ENCODE data around the gene MAG. TPM values are rescaled to one million over a fixed set of nuclear protein-coding genes. Genes with fewer than 3 reads are reported as not detected.

Gene MAG
- total RNA-seq, 1 experiment from 2014 or later: 13.4 TPM

GRCh38 chr19:35316560-35316959 lies 24.6 kb downstream of the MAG start:
- TF ChIP-seq EZH2 (IDR thresholded peaks at IDR 0.05; ENCODE audit: low read depth) (no peak), CTCF (conservative IDR thresholded peaks at IDR 0.05) (no peak)
- ChIA-PET POLR2A (ENCODE audit: unreplicated experiment) (no interaction called here), CTCF (no interaction called here)
- intact Hi-C loops (cut with micrococcal nuclease; ENCODE audit: unreplicated experiment): loop anchor here (5.0 to 10.0 kb wide), 2 partner anchors 401 to 618 kb away; partner anchors contain the start of genes KMT2B and LRFN3
- Histone ChIP-seq H3K27ac (peak overlapping the region; percentile 98), H3K9me2 (ENCODE audit: insufficient read depth) (no peaks in the 10 kb centered on the region), H3K36me3 (ENCODE audit: low read depth) (peaks cover 24% of the 10 kb centered on the region), H3K27me3 (ENCODE audit: insufficient read depth, low read depth) (no peaks in the 10 kb centered on the region), H3K4me1 (replicated peaks; ENCODE audit: insufficient read depth) (peaks cover 83% of the 10 kb centered on the region), H3K4me2 (peak overlapping the region; percentile 49; the same call in 1 of the 2 replicates), H3K79me2 (ENCODE audit: low read depth) (peaks cover 38% of the 10 kb centered on the region), H2AFZ (no peak overlapping the region), H3K9me3 (ENCODE audit: insufficient read depth, low read depth) (no peaks in the 10 kb centered on the region), H4K20me1 (ENCODE audit: insufficient read depth) (no peaks in the 10 kb centered on the region), H3K4me3 (no peak overlapping the region), H3F3A (ENCODE audit: insufficient read depth, low read depth) (peaks cover 59% of the 10 kb centered on the region)
- BruUV-seq (replicated peaks): no TSS peak
- no peak for DNase-seq

DNA sequence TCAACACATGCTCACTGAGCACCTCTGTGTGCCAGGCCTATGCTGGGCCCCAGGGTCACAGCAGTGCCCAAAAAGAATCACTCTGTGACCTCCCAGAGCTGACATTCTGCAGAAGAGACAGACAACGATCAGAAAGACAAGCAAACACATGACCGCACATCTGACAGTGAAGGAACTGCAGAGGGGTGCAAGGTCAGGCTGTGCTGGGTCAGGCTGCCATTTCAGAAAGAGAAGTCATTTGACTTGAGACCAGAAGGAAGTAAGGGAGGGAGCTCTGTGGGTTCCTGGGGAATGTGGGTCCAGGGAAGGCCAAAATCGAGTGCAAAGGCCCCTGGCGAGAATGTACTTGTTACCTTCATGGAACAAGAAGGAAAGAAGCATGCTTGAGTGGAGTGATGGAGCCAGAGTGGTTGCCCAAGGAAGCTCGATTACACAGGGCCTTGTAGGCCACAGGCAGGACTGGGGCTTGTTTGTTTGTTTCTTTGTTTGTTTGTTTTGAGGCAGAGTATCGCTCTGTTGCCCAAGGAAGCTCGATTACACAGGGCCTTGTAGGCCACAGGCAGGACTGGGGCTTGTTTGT lies 25.6 kb downstream of the MAG start:
- no peaks in the 10 kb centered on the region for H3K9me2 ChIP-seq (ENCODE audit: insufficient read depth)
- peak overlapping the region; percentile 49 for H3K4me2 ChIP-seq
- TF ChIP-seq CTCF (conservative IDR thresholded peaks at IDR 0.05) (no peak), EZH2 (IDR thresholded peaks at IDR 0.05; ENCODE audit: low read depth) (no peak)
- DNase-seq: peak in 1 of 2 experiments; percentile 60
- H3F3A ChIP-seq (ENCODE audit: insufficient read depth, low read depth): peaks cover 59% of the 10 kb centered on the region
- H2AFZ ChIP-seq: no peak overlapping the region
- H3K4me1 ChIP-seq (replicated peaks; ENCODE audit: insufficient read depth): peaks cover 73% of the 10 kb centered on the region
- intact Hi-C loops (cut with micrococcal nuclease; ENCODE audit: unreplicated experiment): loop anchor here (1.0 to 10.0 kb wide), 3 partner anchors 48 to 617 kb away; partner anchors contain the start of genes KMT2B and LRFN3
- no peaks in the 10 kb centered on the region for H4K20me1 ChIP-seq (ENCODE audit: insufficient read depth)
- ChIA-PET POLR2A (ENCODE audit: unreplicated experiment) (no interaction called here), CTCF (interaction anchor here (0.5 to 1.5 kb wide), 2 partner anchors 9 to 49 kb away, joined by 4 to 11 read pairs; no protein-coding TSS in a partner anchor)
- no peak overlapping the region for H3K4me3 ChIP-seq
- BruUV-seq (replicated peaks): no TSS peak
- H3K27ac ChIP-seq: peak overlapping the region; percentile 98
- peaks cover 28% of the 10 kb centered on the region for H3K79me2 ChIP-seq (ENCODE audit: low read depth)
- H3K36me3 ChIP-seq (ENCODE audit: low read depth): peaks cover 26% of the 10 kb centered on the region
- H3K27me3 ChIP-seq (ENCODE audit: insufficient read depth, low read depth): no peaks in the 10 kb centered on the region
- H3K9me3 ChIP-seq (ENCODE audit: insufficient read depth, low read depth): no peaks in the 10 kb centered on the region

DNA sequence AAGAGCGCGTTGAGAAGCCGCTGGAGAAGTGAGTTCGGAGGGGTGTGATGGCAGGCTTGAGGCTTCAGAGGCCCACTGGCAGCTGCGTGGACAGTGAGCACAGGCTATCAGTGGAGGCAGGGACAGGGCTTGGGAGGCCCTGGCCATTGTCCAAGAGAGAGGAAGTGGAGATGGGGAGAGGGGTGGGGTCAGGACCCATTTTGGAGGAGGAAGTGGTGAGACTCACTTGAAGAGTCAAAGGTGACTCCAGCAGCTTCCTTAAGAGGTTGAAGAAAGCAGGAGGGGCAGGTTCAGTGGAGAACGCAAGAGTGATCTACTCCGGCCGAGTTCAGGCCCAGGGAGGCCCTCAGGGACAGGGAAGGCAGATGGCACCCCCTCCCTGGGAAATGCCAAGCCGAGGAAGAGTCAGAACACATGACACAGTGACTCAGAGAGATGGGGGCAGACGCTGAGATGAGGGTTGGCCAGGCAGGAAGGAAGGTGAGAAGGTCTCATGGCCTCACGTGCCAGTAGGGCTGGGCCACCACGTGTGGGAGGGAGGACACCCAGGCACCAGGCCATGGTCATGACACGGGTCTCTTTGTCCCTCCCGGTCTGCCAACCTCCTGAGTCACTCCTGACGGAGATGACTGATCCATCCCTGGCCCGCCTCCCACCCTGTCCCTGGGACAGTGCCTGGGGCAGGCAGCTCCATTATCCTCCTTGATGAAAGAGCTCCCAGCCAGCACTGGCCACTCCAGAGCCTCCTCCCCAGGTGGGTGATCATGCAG lies 26.9 kb downstream of the MAG start:
- Histone ChIP-seq H3K79me2 (ENCODE audit: low read depth) (peaks cover 20% of the 10 kb centered on the region), H3K9me3 (ENCODE audit: insufficient read depth, low read depth) (no peaks in the 10 kb centered on the region), H2AFZ (no peak overlapping the region), H3K27ac (peak overlapping the region; percentile 98), H4K20me1 (ENCODE audit: insufficient read depth) (no peaks in the 10 kb centered on the region), H3K9me2 (ENCODE audit: insufficient read depth) (no peaks in the 10 kb centered on the region), H3K4me1 (replicated peaks; ENCODE audit: insufficient read depth) (peaks cover 63% of the 10 kb centered on the region), H3K4me2 (peak overlapping the region; percentile 72), H3F3A (ENCODE audit: insufficient read depth, low read depth) (peaks cover 53% of the 10 kb centered on the region), H3K36me3 (ENCODE audit: low read depth) (peaks cover 22% of the 10 kb centered on the region), H3K27me3 (ENCODE audit: insufficient read depth, low read depth) (no peaks in the 10 kb centered on the region), H3K4me3 (peak overlapping the region; percentile 11; the same call in 1 of the 2 replicates)
- POLR2A ChIA-PET (ENCODE audit: unreplicated experiment): interaction anchor here (0.5 to 0.7 kb wide), 5 partner anchors 9 to 287 kb away, joined by 3 to 10 read pairs (median 5); partner anchors contain the start of gene FXYD7
- TF ChIP-seq EZH2 (IDR thresholded peaks at IDR 0.05; ENCODE audit: low read depth) (no peak), CTCF (conservative IDR thresholded peaks at IDR 0.05) (no peak)
- CTCF ChIA-PET: interaction anchor here (0.7 to 1.7 kb wide), 4 partner anchors 10 to 263 kb away, joined by 4 to 5 read pairs (median 4); no protein-coding TSS in a partner anchor
- intact Hi-C loops (cut with micrococcal nuclease; ENCODE audit: unreplicated experiment): loop anchor here (1.0 to 10.0 kb wide), 4 partner anchors 10 to 616 kb away; partner anchors contain the start of genes KMT2B and LRFN3
- TSS peak; percentile 85 for BruUV-seq (replicated peaks)
- peak; percentile 98 to 99 for DNase-seq

Measured in PC-9 (cell line).